ENCODE measurements around the gene SHQ1.

The SHQ1 gene

DNA sequence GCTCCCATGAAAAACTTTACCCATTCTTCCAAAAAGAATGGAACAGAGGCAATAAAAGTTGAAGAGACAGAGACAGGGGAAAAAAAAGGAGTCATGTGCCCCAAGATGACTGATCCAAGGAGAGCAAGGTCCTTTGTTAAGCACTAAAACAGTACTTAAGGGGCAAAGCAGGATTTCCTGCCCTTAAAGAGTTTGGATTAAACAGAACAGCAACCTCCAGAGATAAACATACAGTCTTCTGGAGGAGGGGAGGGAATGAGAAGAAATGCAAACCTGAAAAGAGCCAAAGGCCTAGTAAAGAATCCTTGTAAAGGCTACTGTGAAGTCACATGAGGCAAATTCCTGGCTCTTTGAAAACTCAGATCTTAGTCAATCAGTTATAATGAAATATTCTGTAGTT is 38.2 kb downstream of the SHQ1 start:
- CTCF ChIA-PET, result no interaction called here
- POLR2A ChIA-PET (ENCODE audit: low non-redundant PET), result no interaction called here
- TF ChIP-seq, protein P1, sequence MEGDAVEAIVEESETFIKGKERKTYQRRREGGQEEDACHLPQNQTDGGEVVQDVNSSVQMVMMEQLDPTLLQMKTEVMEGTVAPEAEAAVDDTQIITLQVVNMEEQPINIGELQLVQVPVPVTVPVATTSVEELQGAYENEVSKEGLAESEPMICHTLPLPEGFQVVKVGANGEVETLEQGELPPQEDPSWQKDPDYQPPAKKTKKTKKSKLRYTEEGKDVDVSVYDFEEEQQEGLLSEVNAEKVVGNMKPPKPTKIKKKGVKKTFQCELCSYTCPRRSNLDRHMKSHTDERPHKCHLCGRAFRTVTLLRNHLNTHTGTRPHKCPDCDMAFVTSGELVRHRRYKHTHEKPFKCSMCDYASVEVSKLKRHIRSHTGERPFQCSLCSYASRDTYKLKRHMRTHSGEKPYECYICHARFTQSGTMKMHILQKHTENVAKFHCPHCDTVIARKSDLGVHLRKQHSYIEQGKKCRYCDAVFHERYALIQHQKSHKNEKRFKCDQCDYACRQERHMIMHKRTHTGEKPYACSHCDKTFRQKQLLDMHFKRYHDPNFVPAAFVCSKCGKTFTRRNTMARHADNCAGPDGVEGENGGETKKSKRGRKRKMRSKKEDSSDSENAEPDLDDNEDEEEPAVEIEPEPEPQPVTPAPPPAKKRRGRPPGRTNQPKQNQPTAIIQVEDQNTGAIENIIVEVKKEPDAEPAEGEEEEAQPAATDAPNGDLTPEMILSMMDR (conservative IDR thresholded peaks at IDR 0.05; ENCODE audit: low read depth), result no peak
- H3K27ac ChIP-seq, result no peak overlapping the region
- DNase-seq (ENCODE audit: low spot score), result no peak

DNA sequence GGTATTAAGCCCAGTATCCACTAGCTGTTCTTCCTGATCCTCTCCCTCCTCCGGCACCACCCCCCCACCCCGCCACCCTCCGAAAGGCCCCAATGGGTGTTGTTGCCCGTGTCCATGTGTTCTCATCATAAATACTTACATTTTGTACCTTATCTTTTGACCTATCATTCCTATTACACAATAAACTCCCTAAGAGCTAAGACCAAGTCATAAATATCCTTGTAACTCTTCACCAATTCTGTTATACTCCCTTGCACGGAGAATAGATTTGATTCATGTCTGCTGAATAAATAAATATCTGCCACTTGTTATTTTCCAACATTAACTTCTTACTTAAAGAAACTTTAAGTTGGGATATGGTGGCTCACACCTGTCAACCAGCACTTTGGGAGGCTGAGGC is 43.9 kb downstream of the SHQ1 start:
- ChIA-PET CTCF (no interaction called here), POLR2A (ENCODE audit: low non-redundant PET) (interaction anchor here (0.7 kb wide), 1 partner anchor 356 kb away, joined by 5 read pairs; no protein-coding TSS in a partner anchor)
- DNase-seq (ENCODE audit: low spot score), result no peak
- H3K27ac ChIP-seq, result no peak overlapping the region
- TF ChIP-seq, protein P1 (conservative IDR thresholded peaks at IDR 0.05; ENCODE audit: low read depth), result no peak

DNA sequence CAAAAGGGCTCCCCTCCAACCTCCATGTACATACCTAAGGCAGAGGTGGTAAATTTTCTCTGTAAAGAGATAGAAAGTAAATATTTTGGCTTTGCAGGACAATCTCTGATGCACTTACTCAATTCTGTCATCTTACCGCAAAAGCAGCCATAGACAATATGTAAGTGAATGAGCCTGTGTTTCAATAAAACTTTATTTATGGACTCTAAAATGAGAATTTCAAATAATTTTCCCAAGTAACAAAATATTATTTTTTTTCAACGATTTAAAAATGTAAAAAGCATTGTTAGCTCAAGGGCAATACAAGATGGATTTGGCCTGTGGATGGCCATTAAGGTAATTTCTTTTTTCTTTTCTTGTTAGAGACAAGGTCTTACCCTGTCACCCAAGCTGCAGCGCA is 44.7 kb downstream of the SHQ1 start:
- no peak for DNase-seq (ENCODE audit: low spot score)
- no peak overlapping the region for H3K27ac ChIP-seq
- TF ChIP-seq, protein P1 (conservative IDR thresholded peaks at IDR 0.05; ENCODE audit: low read depth), result no peak
- CTCF ChIA-PET, result no interaction called here
- POLR2A ChIA-PET (ENCODE audit: low non-redundant PET), result no interaction called here

DNA sequence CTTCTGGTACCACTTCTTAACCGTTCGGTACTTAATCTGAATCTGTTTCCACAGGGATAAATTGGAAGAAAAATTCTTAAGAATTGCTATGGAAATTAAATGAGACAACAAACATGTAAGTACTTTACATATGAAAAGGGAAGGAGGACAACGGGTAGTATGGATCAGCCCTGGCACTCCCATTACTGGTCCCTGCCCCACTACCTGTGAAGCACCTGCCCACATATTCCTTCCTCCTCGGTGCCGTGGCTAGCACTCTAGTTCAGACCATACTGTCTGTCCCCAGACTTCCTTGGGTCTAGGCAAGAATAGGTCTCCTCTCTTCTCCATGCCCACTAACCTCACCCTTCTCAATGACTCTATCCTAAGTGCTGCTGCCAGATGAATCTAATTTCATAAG is 46.2 kb downstream of the SHQ1 start:
- DNase-seq (ENCODE audit: low spot score), result no peak
- POLR2A ChIA-PET (ENCODE audit: low non-redundant PET), result no interaction called here
- CTCF ChIA-PET, result no interaction called here
- TF ChIP-seq, protein P1 (conservative IDR thresholded peaks at IDR 0.05; ENCODE audit: low read depth), result no peak
- H3K27ac ChIP-seq, result no peak overlapping the region

DNA sequence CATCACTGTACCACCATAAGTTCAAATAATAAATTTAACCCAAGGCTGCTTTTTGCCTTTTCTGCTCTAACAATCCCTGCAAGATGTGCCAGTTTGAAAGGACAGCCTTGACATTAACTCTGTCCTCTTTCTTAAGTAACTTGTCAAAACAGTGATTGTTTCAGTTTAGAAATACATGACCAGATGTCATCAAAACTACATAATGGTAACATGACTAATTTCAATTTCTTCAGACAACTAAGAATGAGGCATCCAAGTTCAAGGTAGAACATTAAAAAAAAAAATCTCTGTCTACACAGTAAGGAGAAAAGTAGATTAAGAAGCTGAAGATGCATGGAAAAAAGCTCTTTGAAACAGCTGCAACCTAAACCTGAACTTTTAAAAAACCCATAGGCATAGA is 47.4 kb downstream of the SHQ1 start:
- TF ChIP-seq, protein P1 (conservative IDR thresholded peaks at IDR 0.05; ENCODE audit: low read depth), result no peak
- ChIA-PET CTCF (no interaction called here), POLR2A (ENCODE audit: low non-redundant PET) (no interaction called here)
- H3K27ac ChIP-seq, result no peak overlapping the region
- DNase-seq (ENCODE audit: low spot score), result no peak

DNA sequence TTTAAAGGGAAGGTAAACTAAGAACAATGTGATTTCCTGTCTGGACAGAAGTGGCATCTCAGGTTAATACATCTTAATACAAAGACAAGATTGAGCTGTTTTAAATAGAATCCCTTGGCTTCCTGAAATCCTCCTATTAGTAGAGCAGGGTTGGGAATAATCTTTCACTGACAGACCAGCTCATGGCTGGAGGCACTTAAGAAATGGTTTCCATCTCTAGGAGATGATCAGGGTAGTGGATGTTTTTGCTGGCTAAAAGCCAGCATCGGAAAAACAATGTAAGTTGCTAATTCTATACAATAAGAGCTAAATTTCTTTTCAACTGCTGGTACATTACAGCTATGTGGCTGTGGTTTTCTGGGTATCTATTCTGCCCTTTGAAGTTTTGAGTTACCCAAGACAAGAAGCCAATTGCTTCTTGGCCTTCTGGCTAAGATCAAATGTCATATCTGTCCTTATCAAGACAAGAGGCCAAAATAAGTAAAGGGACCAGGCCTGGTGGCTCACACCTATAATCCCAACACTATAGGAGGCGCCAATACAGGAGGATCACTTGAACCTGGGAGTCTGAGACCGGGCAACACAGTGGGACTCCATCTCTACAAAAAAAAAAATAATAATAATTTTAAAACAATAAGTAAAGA is 49.6 kb downstream of the SHQ1 start:
- TF ChIP-seq, protein P1 (conservative IDR thresholded peaks at IDR 0.05; ENCODE audit: low read depth), result no peak
- POLR2A ChIA-PET (ENCODE audit: low non-redundant PET), result no interaction called here
- CTCF ChIA-PET, result no interaction called here
- DNase-seq (ENCODE audit: low spot score), result no peak
- H3K27ac ChIP-seq, result no peak overlapping the region

Measured in RWPE1 (cell line).